Stimulated activated CD4-positive, alpha-beta T cell treated with anti-CD3 and anti-CD28 coated beads, TNF-alpha, amount 100 ng/mL, for 48 hours (primary cell): ENCODE measurements around the gene C1orf122.
"Not testable (repeated sequence)": the region's sequence is repeated elsewhere in the genome, so short reads cannot be mapped to it uniquely, and the experiment has no call there.

Experiments used
- DNase-seq, 3 donors: peaks; one replicate each; pipeline ENCODE4 v3.0.0-alpha.2; 2020; ENCODE audit warnings: low read depth in 3 of 3

The C1orf122 gene

GRCh38 chr1:37807555-37808368, at the start of gene C1orf122, which contains the start of gene YRDC:
Gene C1orf122 (plus strand): TSS chr1:37807790. CDS start chr1:37808405, 615 bp downstream.
Gene YRDC (minus strand): TSS chr1:37808208. CDS start chr1:37808180, 28 bp downstream.
- DNase-seq, result peak; percentile 83 to 91 (median 84)

GRCh38 chr1:37759451-37759850, 48.1 kb upstream of the C1orf122 start:
- no peak for DNase-seq

GRCh38 chr1:37761416-37762095, 46.0 kb upstream of the C1orf122 start:
- DNase-seq, result no peak

- DNase-seq, result no peak
These were observed 45.1 kb upstream of the C1orf122 start for GRCh38 chr1:37762516-37762915.

GRCh38 chr1:37763791-37764413, 43.7 kb upstream of the C1orf122 start:
- no peak for DNase-seq

GRCh38 chr1:37764414-37764825, 43.2 kb upstream of the C1orf122 start:
- peak in 2 of 3 donors; percentile 32 to 65 for DNase-seq

- DNase-seq, result no peak
These were observed 42.6 kb upstream of the C1orf122 start, which contains the start of gene EPHA10 for GRCh38 chr1:37764888-37765441. Gene EPHA10 (minus strand): TSS chr1:37765120. CDS start chr1:37765066, 54 bp downstream.

- peak in 1 of 3 donors; percentile 15 for DNase-seq
These were observed 41.5 kb upstream of the C1orf122 start for GRCh38 chr1:37765916-37766664.

GRCh38 chr1:37767488-37767887, 40.1 kb upstream of the C1orf122 start:
- no peak for DNase-seq

- not testable (repeated sequence) for DNase-seq
These were observed 36.1 kb upstream of the C1orf122 start for GRCh38 chr1:37771440-37771839.

GRCh38 chr1:37776946-37777516, 30.6 kb upstream of the C1orf122 start:
- DNase-seq, result no peak

- no peak for DNase-seq
These were observed 28.9 kb upstream of the C1orf122 start for GRCh38 chr1:37778654-37779053.

- no peak for DNase-seq
These were observed 25.1 kb upstream of the C1orf122 start for GRCh38 chr1:37782491-37782890.

GRCh38 chr1:37792943-37793686, 14.5 kb upstream of the C1orf122 start:
- no peak for DNase-seq

GRCh38 chr1:37793773-37794371, 13.7 kb upstream of the C1orf122 start, which contains the start of gene MANEAL:
Gene MANEAL (plus strand): TSS chr1:37793847. CDS start chr1:37794183, 336 bp downstream.
- DNase-seq, result peak in 1 of 3 donors; percentile 15

GRCh38 chr1:37794372-37795339, 12.9 kb upstream of the C1orf122 start:
- no peak for DNase-seq

- peak in 1 of 3 donors; percentile 39 for DNase-seq
These were observed 12.1 kb upstream of the C1orf122 start for GRCh38 chr1:37795340-37796125.
